ENCODE measurements around the gene DRD2. TPM values are rescaled to one million over a fixed set of nuclear protein-coding genes. Genes with fewer than 3 reads are reported as not detected.

DRD2 gene
- total RNA-seq, 4 donors from 2014 or later: 0.41 to 31.3 TPM; not detected in 2

DNA sequence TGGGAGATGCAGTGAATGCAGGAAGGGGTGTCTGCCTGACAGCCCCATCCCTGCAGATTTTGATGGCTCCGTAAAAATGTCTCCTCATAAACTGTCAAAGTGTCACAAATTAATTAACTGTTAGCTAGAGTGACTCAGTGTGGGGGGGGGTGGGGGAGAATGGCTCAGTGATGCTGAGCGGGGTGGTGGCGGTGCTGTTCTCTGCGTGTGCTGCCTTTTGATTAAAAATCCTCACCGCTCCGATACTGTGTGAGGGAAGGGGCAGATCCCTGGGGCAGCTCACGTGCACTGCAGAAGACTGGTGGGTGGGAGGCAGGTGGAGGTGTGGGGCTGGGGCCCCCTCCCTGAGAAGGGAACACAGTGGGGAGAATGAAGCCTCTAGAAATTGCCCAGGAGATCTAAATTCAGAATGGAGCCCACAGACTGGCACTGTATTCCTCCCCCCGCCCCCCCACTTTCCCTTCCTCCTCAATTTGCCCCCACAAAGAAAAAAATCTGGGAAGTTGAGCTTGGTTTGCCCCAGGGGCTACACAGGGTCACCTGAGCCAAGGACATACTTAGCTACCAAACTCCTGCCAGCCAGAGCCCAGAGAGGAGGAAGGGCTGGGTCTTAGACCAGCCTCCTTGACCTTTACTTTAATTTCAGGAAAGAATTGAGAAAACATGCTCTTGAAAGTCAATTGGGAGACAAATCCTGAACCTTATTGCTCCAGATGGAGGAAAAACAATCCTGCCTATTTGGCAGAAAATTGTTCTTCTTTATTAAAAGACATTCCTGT, 39.8 kb downstream of the DRD2 start:
- Histone ChIP-seq H3K27ac (no peak overlapping the region), H3K36me3 (no peaks in the 10 kb centered on the region), H3K4me3 (no peak overlapping the region), H3K27me3 (no peaks in the 10 kb centered on the region), H3K9me3 (no peaks in the 10 kb centered on the region), H3K4me1 (no peaks in the 10 kb centered on the region)
- no peak for ATAC-seq
- in situ Hi-C loops (cut with MboI; ENCODE audit: low sequenced_read_pairs in 4 of 4): no loop called here
- TF ChIP-seq POLR2A (IDR thresholded peaks at IDR 0.05): no peak
- TF ChIP-seq CTCF (IDR thresholded peaks at IDR 0.05 in 4 of 5, conservative IDR thresholded peaks at IDR 0.05 in 1 of 5): no peak
- intact Hi-C loops (cut with DNase I; ENCODE audit: low total_unique reads): no loop called here
- no peak for DNase-seq

DNA sequence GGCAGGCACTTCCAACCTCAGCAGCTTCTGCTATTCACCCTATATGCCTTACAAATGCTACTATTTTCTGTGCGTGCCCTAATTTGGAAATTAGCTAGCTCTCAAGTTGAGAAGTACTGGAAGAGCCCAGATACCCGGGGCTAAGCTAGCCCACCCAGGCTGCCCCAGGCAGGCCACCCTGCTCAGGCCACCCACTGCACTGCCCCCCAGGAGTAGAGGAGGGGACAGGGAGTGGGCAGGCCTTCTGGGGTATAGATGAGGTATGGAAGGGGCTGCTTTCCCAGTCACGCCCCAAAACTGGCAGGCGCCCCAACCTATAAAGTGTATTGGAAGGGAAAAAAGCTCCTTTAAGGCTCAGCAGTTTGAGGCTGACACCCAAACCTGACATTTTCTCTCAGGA, 43.5 kb downstream of the DRD2 start:
- TF ChIP-seq POLR2A (IDR thresholded peaks at IDR 0.05) (no peak), CTCF (IDR thresholded peaks at IDR 0.05 in 4 of 5, conservative IDR thresholded peaks at IDR 0.05 in 1 of 5) (no peak)
- no peak for DNase-seq
- no peaks in the 10 kb centered on the region for H3K9me3 ChIP-seq
- no peak overlapping the region for H3K4me3 ChIP-seq
- ATAC-seq: no peak
- no peaks in the 10 kb centered on the region for H3K4me1 ChIP-seq
- in situ Hi-C loops (cut with MboI; ENCODE audit: low sequenced_read_pairs in 4 of 4): no loop called here
- H3K27ac ChIP-seq: no peak overlapping the region
- H3K27me3 ChIP-seq: no peaks in the 10 kb centered on the region
- H3K36me3 ChIP-seq: no peaks in the 10 kb centered on the region
- intact Hi-C loops (cut with DNase I; ENCODE audit: low total_unique reads): no loop called here

DNA sequence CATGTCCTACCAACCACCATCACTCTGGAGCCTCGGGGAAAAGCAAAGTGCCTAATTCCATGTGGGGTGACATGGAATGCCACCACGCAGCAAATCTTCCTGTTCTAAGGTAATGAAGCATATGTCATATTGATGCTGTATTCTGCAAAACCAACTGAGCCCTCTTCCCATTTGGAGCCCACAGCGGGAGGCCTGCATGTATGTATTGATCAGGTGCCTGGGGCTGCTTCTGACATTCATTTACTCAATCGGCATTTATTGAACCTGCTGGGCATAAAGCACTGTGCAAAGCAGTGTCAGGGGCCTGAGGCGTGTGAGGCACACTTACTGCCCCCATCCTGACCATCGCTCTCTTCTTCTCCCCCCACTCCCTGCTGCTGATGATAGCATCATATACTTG, 48.5 kb downstream of the DRD2 start:
- in situ Hi-C loops (cut with MboI; ENCODE audit: low sequenced_read_pairs in 4 of 4) (no loop called here), intact Hi-C loops (cut with DNase I; ENCODE audit: low total_unique reads) (no loop called here)
- Histone ChIP-seq H3K27me3 (no peaks in the 10 kb centered on the region), H3K4me3 (no peak overlapping the region), H3K9me3 (no peaks in the 10 kb centered on the region), H3K27ac (no peak overlapping the region), H3K36me3 (no peaks in the 10 kb centered on the region), H3K4me1 (no peaks in the 10 kb centered on the region)
- DNase-seq (no peak), ATAC-seq (no peak)
- no peak for TF ChIP-seq POLR2A (IDR thresholded peaks at IDR 0.05)

- TF ChIP-seq POLR2A (IDR thresholded peaks at IDR 0.05) (no peak), CTCF (IDR thresholded peaks at IDR 0.05 in 4 of 5, conservative IDR thresholded peaks at IDR 0.05 in 1 of 5) (no peak)
- intact Hi-C loops (cut with DNase I; ENCODE audit: low total_unique reads): no loop called here
- H3K4me1 ChIP-seq: no peaks in the 10 kb centered on the region
- no peak overlapping the region for H3K27ac ChIP-seq
- no peaks in the 10 kb centered on the region for H3K9me3 ChIP-seq
- no peaks in the 10 kb centered on the region for H3K36me3 ChIP-seq
- H3K4me3 ChIP-seq: no peak overlapping the region
- in situ Hi-C loops (cut with MboI; ENCODE audit: low sequenced_read_pairs in 4 of 4): no loop called here
- no peaks in the 10 kb centered on the region for H3K27me3 ChIP-seq
- DNase-seq (no peak), ATAC-seq (no peak)
Observed at GRCh38 chr11:113420808-113421207, 54.4 kb downstream of the DRD2 start.

- ATAC-seq (no peak), DNase-seq (no peak)
- H3K4me1 ChIP-seq: no peaks in the 10 kb centered on the region
- no peak for TF ChIP-seq POLR2A (IDR thresholded peaks at IDR 0.05)
- no peak for TF ChIP-seq CTCF (IDR thresholded peaks at IDR 0.05 in 4 of 5, conservative IDR thresholded peaks at IDR 0.05 in 1 of 5)
- H3K9me3 ChIP-seq: no peaks in the 10 kb centered on the region
- H3K36me3 ChIP-seq: no peaks in the 10 kb centered on the region
- intact Hi-C loops (cut with DNase I; ENCODE audit: low total_unique reads): no loop called here
- H3K27me3 ChIP-seq: no peaks in the 10 kb centered on the region
- no peak overlapping the region for H3K4me3 ChIP-seq
- H3K27ac ChIP-seq: no peak overlapping the region
- in situ Hi-C loops (cut with MboI; ENCODE audit: low sequenced_read_pairs in 4 of 4): no loop called here
Observed at GRCh38 chr11:113419454-113420003, 55.7 kb downstream of the DRD2 start.

Measured in gastrocnemius medialis (tissue), 4 donors.